CD4-positive, alpha-beta T cell treated with Interleukin-6 at 100 ng/mL for 8 hours (primary cell): ENCODE data around the gene NCF2.

Experiments used
- DNase-seq: peaks from one replicate; pipeline ENCODE4 v3.0.0-alpha.2; 2020; ENCODE audit warnings: mixed read lengths, low spot score

The NCF2 gene

GRCh38 chr1:183552441-183552840 lies 37.8 kb downstream of the NCF2 start:
- DNase-seq: no peak

GRCh38 chr1:183551924-183552323 lies 38.3 kb downstream of the NCF2 start:
- DNase-seq: no peak

- DNase-seq: no peak
These were observed 39.3 kb downstream of the NCF2 start for GRCh38 chr1:183550915-183551314.

GRCh38 chr1:183548116-183548515 lies 42.1 kb downstream of the NCF2 start:
- no peak for DNase-seq

GRCh38 chr1:183546427-183546826 lies 43.8 kb downstream of the NCF2 start:
- DNase-seq: no peak

- DNase-seq: no peak
These were observed 45.5 kb downstream of the NCF2 start for GRCh38 chr1:183544598-183545297.

- peak; percentile 38 for DNase-seq
These were observed 46.5 kb downstream of the NCF2 start for GRCh38 chr1:183543619-183544204.

- no peak for DNase-seq
These were observed 52.9 kb downstream of the NCF2 start for GRCh38 chr1:183537405-183537804.

- no peak for DNase-seq
These were observed 56.6 kb downstream of the NCF2 start for GRCh38 chr1:183533617-183534174.

GRCh38 chr1:183528577-183528976 lies 61.7 kb downstream of the NCF2 start:
- DNase-seq: no peak

- no peak for DNase-seq
These were observed 68.2 kb downstream of the NCF2 start for GRCh38 chr1:183522104-183522503.

GRCh38 chr1:183520379-183520778 lies 69.9 kb downstream of the NCF2 start:
- no peak for DNase-seq

- DNase-seq: no peak
These were observed 72.9 kb downstream of the NCF2 start for GRCh38 chr1:183517401-183517800.

- DNase-seq: no peak
These were observed 73.5 kb downstream of the NCF2 start for GRCh38 chr1:183516725-183517124.

GRCh38 chr1:183515002-183515689 lies 75.1 kb downstream of the NCF2 start:
- no peak for DNase-seq

- DNase-seq: no peak
These were observed 76.0 kb downstream of the NCF2 start for GRCh38 chr1:183514235-183514634.

- DNase-seq: no peak
These were observed 77.8 kb downstream of the NCF2 start for GRCh38 chr1:183512450-183512849.

GRCh38 chr1:183508694-183509093 lies 81.6 kb downstream of the NCF2 start:
- DNase-seq: no peak

- no peak for DNase-seq
These were observed 83.7 kb downstream of the NCF2 start for GRCh38 chr1:183506561-183506960.
